Calu3 (cell line): ENCODE data around the gene FER. TPM values are rescaled to one million over a fixed set of nuclear protein-coding genes. Genes with fewer than 3 reads are reported as not detected.

ENCODE experiments used
- BruUV-seq: library from RNA; stranded (reverse); fragments of 400-500 nt; replicated peaks from 2 replicates; lab custom pipeline; 2021; lab: Mats Ljungman, UMichigan
- CTCF ChIA-PET: fragments of 300-600 bp; sonication (Branson Sonifier 250); formaldehyde crosslinking; loops from one replicate; lab custom pipeline; 2022; ENCODE audit warnings: antibody characterized with exemption; lab: Charles Lee
- DNase-seq: peaks from one replicate; pipeline ENCODE4 v3.0.0; 2022
- H3K27ac Mint-ChIP-seq: one replicate; pipeline ENCODE4 v1.8.0; 2022; ENCODE audit warnings: mixed read lengths; ENCODE audit not compliant: unreplicated experiment
- H3K27me3 Mint-ChIP-seq: one replicate; pipeline ENCODE4 v1.8.0; 2022; ENCODE audit warnings: mixed read lengths; ENCODE audit not compliant: unreplicated experiment
- H3K36me3 Mint-ChIP-seq: one replicate; pipeline ENCODE4 v1.8.0; 2022; ENCODE audit warnings: mild to moderate bottlenecking, moderate library complexity, mixed read lengths; ENCODE audit not compliant: insufficient read depth, unreplicated experiment
- H3K4me1 Mint-ChIP-seq: one replicate; pipeline ENCODE4 v1.8.0; 2022; ENCODE audit warnings: mild to moderate bottlenecking, low read depth, mixed read lengths; ENCODE audit not compliant: unreplicated experiment
- H3K4me3 Mint-ChIP-seq: one replicate; pipeline ENCODE4 v1.8.0; 2022; ENCODE audit warnings: mild to moderate bottlenecking, low read depth, moderate library complexity, mixed read lengths; ENCODE audit not compliant: unreplicated experiment
- H3K9me3 Mint-ChIP-seq: one replicate; pipeline ENCODE4 v1.8.0; 2022; ENCODE audit warnings: low read depth, mixed read lengths; ENCODE audit not compliant: unreplicated experiment
- CTCF ChIP-seq: fragments of 200-600 bp; IDR thresholded peaks from one replicate; pipeline ENCODE4 v1.8.0; 2022; ENCODE audit warnings: antibody characterized with exemption; ENCODE audit not compliant: unreplicated experiment
- intact Hi-C: fragments of 100-400 bp; cut with micrococcal nuclease; formaldehyde crosslinking; loops from one replicate; pipeline ENCODE4 v1.10.0; 2022; ENCODE audit not compliant: unreplicated experiment
- total RNA-seq: library from RNA; stranded (reverse); gene quantifications from 2 replicates; pipeline ENCODE4 v1.2.3, GENCODE V29; 2022

Gene FER
- total RNA-seq, 1 experiment from 2014 or later = 32.9 TPM

GRCh38 chr5:109177227-109177626 is 429.5 kb downstream of the FER start:
- intact Hi-C loops = no loop called here
- no peak overlapping the region for H3K4me3 Mint-ChIP-seq

GRCh38 chr5:109177782-109178181 is 430.1 kb downstream of the FER start:
- Mint-ChIP-seq H3K27me3 (no peaks in the 10 kb centered on the region), H3K27ac (no peak overlapping the region), H3K36me3 (no peaks in the 10 kb centered on the region), H3K9me3 (no peaks in the 10 kb centered on the region), H3K4me3 (no peak overlapping the region), H3K4me1 (no peaks in the 10 kb centered on the region)
- DNase-seq = no peak
- CTCF ChIA-PET = no interaction called here
- no TSS peak for BruUV-seq
- TF ChIP-seq CTCF = no peak
- intact Hi-C loops = no loop called here

More at GRCh38 chr5:109177227-109177626, 429.5 kb downstream of the FER start:
- Mint-ChIP-seq H3K9me3 (no peaks in the 10 kb centered on the region), H3K27me3 (no peaks in the 10 kb centered on the region), H3K27ac (no peak overlapping the region), H3K4me1 (no peaks in the 10 kb centered on the region), H3K36me3 (no peaks in the 10 kb centered on the region)
- no TSS peak for BruUV-seq
- CTCF ChIA-PET = no interaction called here
- DNase-seq = no peak
- no peak for TF ChIP-seq CTCF

- DNase-seq = no peak
- Mint-ChIP-seq H3K4me1 (no peaks in the 10 kb centered on the region), H3K27me3 (no peaks in the 10 kb centered on the region), H3K27ac (no peak overlapping the region), H3K4me3 (no peak overlapping the region), H3K36me3 (no peaks in the 10 kb centered on the region), H3K9me3 (no peaks in the 10 kb centered on the region)
- no TSS peak for BruUV-seq
- no peak for TF ChIP-seq CTCF
- CTCF ChIA-PET = no interaction called here
- intact Hi-C loops = no loop called here
These were observed 433.0 kb downstream of the FER start for GRCh38 chr5:109180668-109181067.

GRCh38 chr5:109186759-109187158 is 439.1 kb downstream of the FER start:
- Mint-ChIP-seq H3K9me3 (no peaks in the 10 kb centered on the region), H3K27ac (peak overlapping the region; percentile 7), H3K4me1 (peaks cover 10% of the 10 kb centered on the region), H3K27me3 (no peaks in the 10 kb centered on the region), H3K36me3 (no peaks in the 10 kb centered on the region), H3K4me3 (no peak overlapping the region)
- intact Hi-C loops = no loop called here
- no peak for DNase-seq
- no peak for TF ChIP-seq CTCF
- CTCF ChIA-PET = no interaction called here
- BruUV-seq = no TSS peak
